HG02885 (cell line): ENCODE results near the gene SH3BP2.

Experiments used
- ATAC-seq: cut with Tn5 transposase; IDR thresholded peaks from one replicate; pipeline ENCODE4 v1.9.1; 2021; ENCODE audit warnings: mild to moderate bottlenecking; ENCODE audit not compliant: unreplicated experiment, poor library complexity

SH3BP2 gene

DNA sequence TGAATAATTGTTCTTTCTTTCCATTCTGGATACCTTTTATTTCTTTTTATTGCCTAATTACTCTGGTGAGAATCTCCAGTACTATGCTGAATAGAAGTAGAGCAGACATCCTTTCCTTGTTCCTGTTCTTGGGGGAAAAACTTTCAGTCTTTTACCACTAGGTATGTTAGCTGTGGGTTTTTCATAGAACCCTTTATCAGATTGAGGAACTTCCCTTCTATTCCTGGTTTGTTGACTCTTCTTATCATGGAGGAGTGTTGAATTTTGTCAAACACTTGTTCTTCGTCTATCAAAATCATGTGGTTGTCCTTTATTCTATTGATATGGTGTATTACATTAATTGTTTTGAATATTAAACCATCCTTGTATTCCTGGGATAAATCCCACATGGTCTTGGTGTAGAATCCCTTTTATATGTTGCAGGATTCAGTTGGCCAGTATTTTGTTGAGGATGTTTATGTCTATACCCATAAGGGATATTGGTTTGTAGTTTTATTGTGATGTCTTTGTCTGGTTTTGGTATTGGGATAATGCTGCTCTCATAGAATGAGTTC lies 23.6 kb downstream of the SH3BP2 start:
- no peak for ATAC-seq

DNA sequence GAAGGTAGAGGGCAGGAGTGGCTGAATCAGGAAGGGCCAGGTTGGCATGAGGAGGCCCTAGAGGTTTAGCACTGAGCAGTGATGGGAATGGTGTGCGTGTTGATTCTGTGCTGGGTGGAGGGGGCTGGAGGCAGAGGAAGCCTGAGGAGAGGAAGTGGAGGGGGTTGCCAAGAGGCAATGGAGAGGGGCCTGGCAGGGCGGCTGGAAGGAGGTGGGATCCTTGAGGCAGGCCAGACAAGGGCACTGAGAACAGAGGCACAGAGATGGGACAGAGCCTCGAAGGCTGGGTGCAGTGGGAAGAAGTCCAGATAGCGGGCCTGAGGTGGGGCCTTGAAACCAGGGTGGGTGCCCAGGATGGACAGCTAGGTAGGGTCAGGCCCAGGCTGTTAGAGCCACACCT lies 24.3 kb downstream of the SH3BP2 start:
- ATAC-seq, result no peak

DNA sequence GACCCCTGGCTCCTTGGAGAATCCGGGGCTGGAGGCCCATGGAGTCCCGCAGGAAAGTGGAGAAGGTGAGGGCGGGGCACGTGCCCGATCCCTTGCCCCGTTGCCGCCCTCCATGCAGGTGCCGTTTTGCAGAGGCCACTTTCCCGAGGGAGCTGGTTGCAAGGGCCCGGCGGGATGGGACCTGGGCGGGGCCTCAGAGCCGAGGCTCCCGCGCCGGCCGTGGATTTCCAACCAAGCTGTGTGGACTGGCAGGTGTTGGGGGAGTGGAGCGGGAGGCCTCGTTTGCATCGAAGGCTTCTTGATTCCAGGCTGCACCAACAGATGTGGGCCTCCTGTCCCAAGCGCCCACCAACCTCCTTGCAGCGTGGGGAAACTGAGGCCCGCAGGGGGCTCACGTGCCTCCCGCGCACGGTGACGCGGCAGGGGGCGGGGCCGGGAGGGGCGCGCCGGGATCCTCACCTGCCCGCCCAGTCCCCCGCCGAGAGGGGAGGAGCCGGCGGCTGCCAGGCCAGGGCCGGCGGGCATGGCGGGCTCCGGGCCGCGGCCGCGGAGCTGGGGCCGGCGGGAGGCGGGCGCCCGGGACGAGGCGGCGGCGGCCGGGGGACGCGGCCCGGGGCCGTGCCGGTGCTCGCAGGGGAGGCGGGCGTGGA lies 24.9 kb downstream of the SH3BP2 start:
- peak; percentile 36 for ATAC-seq

DNA sequence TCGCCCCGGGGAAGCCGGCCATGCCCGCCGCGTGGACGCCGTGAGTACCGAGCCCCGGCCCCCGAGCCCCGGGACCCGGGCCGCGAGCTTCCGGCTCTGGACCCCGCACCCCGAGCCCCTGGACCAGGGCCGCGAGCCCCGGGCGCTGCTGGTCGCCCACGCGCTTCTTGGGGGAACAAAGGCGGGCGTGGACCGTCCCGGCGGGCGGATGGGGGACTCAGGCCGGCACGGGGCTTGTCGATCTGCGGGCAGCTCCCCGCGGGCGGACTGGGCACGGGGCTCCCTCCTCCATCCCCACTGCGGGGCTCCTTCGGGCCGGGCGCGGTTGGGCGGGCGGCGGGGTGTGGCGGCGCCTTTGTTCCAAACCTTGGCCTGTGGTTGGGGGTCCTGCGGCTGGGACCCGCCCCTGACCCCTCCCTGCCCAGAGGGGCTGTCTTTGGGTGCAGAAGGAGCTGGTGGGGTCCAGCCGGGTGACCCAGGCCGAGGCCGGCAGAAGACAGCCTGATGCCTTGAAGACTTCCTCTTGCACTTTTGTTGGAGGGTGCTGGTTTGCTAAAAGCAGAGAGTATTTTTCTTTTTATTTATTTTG lies 25.6 kb downstream of the SH3BP2 start:
- peak; percentile 13 for ATAC-seq

DNA sequence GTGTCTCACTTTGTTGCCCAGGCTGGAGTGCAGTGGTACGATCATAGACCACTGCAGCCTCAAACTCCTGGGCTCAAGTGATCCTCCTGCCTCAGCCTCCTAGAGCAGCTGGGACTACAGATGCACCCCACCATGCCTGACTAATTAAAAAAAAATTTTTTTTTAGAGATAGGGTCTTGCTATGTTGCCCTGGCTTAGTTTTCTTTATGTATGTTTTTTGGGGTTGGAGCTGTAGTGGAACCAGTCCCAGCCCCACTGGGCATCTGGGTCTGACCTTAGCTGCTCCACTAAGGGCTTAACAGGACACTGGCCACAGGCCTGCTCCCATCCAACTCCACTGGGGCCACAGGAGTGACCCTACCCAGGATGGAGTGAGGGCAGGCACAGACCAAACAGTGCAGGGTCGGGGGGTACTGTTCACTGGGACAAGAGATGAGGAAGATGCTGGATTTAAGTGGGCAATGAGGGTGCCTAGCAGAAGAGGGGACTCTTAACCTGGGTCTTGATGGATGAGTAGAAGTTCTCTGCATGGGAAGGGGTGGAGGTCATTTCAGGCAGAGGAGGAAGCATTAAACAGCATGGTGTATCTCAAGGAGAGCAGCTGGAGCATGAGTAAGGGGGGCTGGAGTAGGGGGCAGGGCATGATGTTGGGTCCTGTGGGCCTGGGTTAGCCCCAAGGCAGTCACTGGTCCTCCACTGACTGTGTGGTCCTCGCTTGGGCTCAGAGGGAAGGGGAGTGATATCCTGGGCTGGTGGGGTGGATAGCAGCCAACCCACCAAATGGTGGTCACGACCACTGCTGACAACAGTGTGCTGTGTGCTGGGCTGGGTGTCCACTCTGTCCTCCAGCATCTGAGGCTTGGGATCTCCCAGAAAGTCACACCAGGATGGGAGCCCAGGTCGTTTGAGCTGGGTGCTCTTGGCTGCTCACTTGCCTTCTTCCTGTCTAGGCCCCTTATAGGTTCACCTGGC lies 26.6 kb downstream of the SH3BP2 start:
- no peak for ATAC-seq

DNA sequence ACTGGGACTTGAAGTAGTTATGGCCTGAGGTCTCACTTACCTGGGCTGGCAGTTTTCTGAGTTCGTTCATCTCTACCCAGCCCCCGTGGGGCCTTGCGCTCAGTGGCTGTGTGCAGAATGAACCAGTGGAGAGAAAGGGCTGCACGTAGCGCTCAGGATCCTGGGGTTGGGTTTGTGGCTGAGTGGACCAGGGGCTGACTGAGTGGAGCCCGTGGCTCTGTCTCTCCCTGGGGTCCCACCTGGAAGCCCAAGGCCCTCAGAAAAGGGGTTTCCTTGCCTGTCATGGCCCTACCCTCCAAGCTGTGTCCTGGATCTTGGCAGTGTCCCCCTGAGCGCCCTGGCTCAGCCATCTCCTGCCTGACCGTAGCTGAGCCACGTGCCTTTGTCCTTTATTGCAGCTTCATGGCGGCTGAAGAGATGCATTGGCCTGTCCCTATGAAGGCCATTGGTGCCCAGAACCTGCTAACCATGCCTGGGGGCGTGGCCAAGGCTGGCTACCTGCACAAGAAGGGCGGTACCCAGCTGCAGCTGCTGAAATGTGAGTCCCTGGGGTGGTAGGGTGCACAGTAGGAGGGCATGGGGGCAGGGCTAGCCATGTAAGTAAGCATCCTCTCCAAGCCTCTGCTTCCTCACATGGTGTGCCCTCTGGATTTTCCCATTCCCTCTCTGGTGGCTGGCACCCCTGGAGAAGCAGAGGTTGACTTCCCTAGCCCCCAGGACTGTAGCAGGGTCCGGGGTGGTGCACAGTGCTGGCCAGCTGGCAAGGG lies 27.5 kb downstream of the SH3BP2 start:
- ATAC-seq, result no peak

DNA sequence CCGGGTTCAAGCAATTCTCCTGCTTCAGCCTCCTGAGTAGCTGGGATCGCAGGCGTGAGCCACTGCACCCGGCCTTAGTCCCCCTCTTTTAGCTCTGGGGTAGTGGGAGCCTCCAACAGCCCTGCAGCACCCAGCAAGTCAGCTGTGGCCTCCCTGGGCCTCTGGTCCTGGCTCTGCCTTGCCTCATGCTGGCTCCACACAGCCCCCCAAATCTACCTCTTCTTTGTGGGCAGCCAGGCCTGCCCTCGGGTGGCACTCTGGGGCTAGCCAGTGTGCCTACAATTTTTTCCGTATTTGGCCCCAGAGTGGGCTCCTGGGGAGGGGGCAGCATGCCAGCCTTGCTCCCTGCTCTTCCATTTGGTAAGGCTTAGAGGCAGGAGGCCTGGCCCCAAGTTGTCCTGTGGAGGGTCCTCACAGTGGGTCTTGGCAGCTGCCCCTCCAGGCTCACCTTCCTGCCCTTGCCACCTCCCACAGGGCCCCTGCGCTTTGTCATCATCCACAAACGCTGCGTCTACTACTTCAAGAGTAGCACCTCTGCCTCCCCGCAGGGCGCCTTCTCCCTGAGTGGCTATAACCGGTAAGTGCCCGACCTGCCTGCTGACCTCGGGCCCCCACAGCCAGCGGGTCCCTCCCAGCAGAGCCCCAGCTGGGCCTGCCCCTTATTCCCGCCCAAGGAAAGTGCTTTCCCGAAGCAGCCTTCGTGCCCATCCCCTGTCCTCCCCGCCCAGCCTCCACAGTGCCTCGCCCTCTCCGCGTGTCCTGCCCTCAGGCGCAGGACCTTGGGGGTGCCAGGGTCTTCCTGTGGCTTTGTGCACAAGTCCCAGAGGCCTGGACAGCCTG lies 29.8 kb downstream of the SH3BP2 start:
- no peak for ATAC-seq

DNA sequence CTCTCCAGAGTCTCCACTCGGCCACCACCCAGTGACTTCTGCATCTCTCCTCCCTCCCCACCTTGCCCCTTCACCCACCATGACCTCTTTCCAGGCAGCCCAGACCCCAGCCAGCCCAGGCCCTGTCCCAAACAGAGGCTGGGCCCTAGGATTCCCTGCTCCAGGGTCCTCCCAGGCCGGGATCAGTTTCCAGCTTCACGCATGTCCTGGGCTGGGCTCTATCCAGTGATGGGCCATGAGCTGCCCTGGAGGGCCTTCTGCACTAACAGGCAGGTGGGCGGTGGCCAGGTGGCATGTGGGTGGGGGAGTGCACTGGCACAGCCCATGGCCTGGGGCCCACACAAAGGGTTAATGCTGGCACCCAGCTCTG lies 30.4 kb downstream of the SH3BP2 start:
- no peak for ATAC-seq

DNA sequence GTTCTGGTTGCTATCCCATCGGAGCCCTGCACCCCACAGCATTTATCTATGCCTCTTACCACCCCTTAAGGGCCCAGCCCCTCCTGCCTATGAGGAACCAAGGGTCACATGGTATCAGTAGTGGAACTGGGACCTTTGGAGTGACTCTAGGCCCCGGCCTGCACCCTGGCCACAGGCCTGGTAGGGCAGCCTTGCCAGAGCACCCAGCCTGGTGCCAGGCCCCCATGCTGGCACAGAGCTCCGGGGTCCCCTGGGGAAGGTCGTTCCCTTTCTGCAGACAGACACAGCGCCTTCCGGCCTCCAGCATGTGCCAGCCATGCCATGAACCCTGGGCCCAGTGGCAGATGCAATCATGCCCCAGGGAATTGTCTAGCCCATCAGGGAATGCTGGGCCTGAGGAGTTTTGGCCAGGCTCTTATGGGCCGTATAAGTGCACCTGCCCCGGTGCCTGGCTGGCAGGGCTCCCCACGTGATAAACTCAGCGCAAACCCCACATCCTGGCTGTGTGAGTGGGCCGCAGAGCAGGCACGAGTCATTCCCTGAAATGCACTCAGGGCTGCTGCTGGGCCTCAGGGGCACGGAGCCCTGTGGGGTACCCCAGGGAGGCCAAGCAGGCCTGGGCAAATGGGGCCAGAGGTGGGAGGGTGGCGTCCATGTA lies 30.9 kb downstream of the SH3BP2 start:
- no peak for ATAC-seq

DNA sequence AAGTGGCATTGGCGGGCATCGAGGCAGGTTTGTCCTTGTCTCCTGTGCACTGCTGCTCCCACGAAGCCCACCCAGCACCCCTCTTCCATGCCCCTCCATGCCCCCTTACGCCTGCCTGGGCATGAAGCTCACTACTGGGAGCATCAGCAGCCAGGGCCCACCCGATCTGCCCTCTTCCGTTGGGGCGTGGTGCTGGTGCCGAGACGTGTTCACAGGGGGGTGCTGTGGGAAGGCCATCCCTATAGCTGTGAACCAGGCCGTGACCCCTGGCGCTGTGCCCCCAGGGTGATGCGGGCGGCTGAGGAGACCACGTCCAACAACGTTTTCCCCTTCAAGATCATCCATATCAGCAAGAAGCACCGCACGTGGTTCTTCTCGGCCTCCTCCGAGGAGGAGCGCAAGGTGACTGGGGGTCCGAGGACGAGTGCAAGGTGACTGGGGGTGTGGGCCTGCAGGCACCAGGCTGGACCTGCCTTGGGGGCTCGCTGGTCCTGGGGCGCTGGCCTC lies 31.5 kb downstream of the SH3BP2 start:
- no peak for ATAC-seq

DNA sequence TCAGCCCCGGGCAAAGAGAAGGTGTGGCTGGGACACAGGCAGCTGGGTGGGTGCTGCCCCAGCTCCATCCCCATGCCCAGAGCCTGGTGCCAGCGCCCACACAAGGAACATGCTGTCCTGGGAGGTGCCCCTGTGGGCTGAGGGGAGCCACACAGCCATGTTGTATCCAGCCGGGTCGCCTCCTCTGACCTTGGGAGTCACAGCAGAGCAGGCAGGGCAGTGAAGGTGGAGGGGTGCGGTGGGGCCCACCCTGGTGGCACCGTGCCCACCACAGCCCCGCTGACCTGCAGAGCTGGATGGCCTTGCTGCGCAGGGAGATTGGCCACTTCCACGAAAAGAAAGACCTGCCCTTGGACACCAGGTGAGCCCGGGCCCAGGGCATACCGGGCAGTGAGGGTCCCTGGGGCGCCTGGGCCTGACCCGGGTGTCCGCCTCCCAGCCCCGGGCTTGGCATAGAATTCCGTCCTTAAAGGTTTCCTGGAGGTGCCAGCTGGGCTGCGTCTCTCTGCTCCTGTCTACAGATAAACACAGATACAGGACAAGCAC lies 32.0 kb downstream of the SH3BP2 start:
- no peak for ATAC-seq

DNA sequence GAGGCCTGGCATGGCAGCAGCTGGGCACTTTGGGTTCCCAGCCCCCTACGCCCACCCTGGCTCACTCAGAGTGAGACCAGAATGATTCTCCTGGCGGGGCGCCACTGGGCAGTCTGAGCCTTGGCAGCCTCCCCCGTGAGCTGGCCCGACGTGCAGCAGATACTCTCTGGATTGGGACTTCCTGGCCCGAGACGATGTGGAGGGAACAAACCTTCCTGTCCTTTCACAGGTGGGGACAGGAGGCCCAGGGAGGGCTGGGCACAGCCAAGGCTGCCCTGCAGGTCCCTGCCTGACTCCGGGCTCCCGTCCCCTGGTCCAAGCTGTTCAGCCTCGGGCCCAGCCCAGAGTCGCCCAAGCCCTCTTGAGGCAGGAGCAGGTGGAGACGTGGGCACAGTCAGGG lies 32.9 kb downstream of the SH3BP2 start:
- ATAC-seq, result no peak

DNA sequence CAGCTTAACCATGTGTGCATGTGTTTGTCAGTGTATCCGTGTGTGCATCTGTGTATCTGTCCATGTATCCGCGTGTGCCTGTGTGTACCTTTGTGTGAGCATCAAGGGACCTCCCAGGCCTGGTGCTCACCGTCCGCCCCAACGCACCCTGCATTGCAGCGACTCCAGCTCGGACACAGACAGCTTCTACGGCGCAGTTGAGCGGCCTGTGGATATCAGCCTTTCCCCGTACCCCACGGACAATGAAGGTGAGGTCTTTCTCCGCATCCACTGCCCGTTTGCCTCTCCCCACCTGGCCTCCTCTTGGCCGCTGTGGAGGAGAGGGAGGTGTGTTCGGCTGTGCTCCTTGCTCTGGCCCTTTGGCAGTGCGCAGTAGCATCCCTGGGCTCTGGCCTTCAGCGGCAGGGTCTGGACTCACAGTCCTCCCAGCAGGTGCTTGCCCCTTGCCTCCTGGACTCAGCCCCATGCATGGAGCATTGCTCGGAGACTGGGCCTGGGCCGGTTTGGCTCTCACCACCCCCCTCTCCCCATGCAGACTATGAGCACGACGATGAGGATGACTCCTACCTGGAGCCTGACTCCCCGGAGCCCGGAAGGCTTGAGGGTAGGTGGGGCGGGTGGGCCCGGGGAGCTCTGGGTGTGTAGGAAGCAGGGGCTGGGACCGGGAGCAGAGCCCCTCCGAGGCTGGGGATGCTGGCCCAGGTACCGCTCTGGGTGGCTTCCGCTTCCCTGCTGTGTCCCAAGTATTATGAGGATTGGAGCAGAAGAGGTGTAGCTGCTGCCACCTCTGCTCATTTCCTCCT lies 34.4 kb downstream of the SH3BP2 start:
- no peak for ATAC-seq

DNA sequence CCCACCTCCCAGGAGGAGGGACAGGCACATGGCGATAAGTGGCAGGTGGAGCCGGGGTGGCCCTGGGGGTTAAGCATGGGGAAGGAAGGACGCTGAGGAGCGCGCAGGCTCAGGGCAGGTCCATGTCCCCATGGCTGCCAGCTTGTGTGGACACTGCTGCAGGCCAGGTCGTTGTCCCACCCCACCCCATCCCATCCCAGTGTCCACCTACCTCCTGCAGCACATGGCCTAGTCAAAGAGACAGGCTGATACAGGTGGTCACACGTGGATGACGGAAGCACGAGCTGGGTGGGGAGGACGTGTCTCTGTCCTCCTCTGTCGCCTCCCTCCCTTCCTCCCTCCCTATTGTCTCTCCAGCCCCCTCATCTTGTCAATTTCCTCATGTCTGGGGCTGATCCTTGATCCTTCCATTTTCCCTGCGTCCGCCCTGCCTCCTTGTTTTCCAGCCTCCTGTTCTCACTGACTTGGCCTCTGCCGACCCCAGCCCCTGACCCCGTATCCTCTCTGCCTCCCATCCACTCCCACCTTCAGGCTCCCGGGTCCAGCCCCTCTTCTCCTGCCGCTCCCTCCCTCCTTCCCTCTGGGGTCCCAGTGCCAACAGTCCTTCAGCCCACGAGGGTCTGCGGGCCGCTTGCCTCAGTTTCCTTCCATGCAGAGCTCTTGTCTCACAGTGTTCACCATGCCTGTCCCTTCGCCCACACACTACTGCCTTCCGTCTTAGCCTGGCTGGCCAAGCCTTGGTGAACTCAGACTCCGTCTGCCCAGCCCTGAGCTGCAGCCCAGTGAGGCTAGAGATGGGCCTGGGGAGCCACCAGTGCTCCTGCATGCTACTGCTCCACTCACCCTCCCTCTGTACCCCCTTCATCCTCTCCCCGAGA lies 35.2 kb downstream of the SH3BP2 start:
- no peak for ATAC-seq

DNA sequence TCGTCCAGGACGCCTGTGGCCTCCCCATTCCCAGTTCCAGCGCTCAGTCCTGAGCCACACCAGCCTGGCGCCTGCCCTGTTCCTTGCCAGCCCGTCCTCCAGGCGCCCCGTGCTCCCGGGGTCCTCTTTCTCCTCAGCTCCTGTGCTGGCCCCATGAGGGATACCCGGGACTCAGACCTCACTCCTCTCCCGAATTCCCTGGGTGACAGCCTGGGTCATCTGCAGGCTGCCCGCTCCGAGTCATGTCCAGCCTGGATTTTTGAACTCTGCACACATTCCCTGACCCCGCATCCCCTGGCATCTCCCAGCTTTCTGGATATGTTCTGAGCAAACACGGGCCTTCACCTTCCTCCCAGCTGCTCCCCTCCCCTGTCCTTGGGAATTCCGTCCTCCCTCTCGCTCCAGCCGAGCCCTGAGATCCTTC lies 35.9 kb downstream of the SH3BP2 start:
- ATAC-seq, result no peak

DNA sequence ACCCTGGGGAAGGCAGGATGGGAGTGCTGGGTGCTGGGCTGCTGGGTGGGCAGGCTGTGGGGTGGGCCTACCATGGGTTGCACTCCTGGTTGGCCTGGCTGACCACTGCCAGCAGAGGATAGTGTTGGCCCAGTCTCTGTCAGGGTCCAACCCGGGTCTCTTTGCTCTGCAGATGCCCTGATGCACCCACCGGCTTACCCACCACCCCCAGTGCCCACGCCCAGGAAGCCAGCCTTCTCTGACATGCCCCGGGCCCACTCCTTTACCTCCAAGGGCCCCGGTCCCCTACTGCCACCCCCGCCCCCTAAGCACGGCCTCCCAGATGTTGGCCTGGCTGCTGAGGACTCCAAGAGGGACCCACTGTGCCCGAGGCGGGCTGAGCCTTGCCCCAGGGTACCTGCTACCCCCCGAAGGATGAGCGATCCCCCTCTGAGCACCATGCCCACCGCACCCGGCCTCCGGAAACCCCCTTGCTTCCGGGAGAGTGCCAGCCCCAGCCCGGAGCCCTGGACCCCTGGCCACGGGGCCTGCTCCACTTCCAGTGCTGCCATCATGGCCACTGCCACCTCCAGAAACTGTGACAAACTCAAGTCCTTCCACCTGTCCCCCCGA lies 36.5 kb downstream of the SH3BP2 start:
- no peak for ATAC-seq
